SK-N-SH treated with all-trans-retinoic acid at 6 μM for 48 hours (cell line): ENCODE measurements around the gene NAT14.

Experiments
- ATAC-seq: fragments of 200-7000 bp; cut with Tn5 transposase; 3 replicates; pipeline ENCODE4 v1.9.1; 2020; ENCODE audit warnings: mild to moderate bottlenecking, moderate library complexity
- ARNTL ChIP-seq: fragments of 450-650 bp; formaldehyde crosslinking; IDR thresholded peaks from 2 replicates; pipeline ENCODE4 v1.5.0; 2020; ENCODE audit warnings: low read depth, mild to moderate bottlenecking, moderate library complexity, borderline replicate concordance
- BACH2 ChIP-seq: fragments of 250-450 bp; sonication (Bioruptor Pico); IDR thresholded peaks from 2 replicates; pipeline ENCODE4 v1.9.0; 2021; ENCODE audit warnings: mild to moderate bottlenecking, borderline replicate concordance
- CSDC2 ChIP-seq: fragments of 250-450 bp; sonication (Bioruptor Pico); IDR thresholded peaks from 2 replicates; pipeline ENCODE4 v1.5.0; 2020; ENCODE audit warnings: mild to moderate bottlenecking, moderate library complexity
- ESRRG ChIP-seq: fragments of 250-450 bp; sonication (Bioruptor Pico); IDR thresholded peaks from 2 replicates; pipeline ENCODE4 v1.6.1; 2021; ENCODE audit warnings: mild to moderate bottlenecking
- GLIS3 ChIP-seq: fragments of 250-450 bp; sonication (Bioruptor Pico); IDR thresholded peaks from 2 replicates; pipeline ENCODE4 v1.5.0; 2020; ENCODE audit warnings: mild to moderate bottlenecking, moderate library complexity
- ISL1 ChIP-seq: fragments of 250-450 bp; sonication (Bioruptor Pico); IDR thresholded peaks from 2 replicates; pipeline ENCODE4 v2.1.2; 2022; ENCODE audit warnings: mild to moderate bottlenecking, moderate library complexity
- OSR1 ChIP-seq: fragments of 250-450 bp; sonication (Bioruptor Pico); IDR thresholded peaks from 2 replicates; pipeline ENCODE4 v1.8.0; 2022; ENCODE audit warnings: moderate library complexity, mild to moderate bottlenecking, inconsistent platforms
- PPARA ChIP-seq: fragments of 250-450 bp; sonication (Bioruptor Pico); IDR thresholded peaks from 2 replicates; pipeline ENCODE4 v1.5.0; 2020; ENCODE audit warnings: mild to moderate bottlenecking, borderline replicate concordance
- RARB ChIP-seq: fragments of 250-450 bp; sonication (Bioruptor Pico); IDR thresholded peaks from 2 replicates; pipeline ENCODE4 v1.8.0; 2021; ENCODE audit warnings: mild to moderate bottlenecking, moderate library complexity
- SNAI2 ChIP-seq: fragments of 250-450 bp; sonication (Bioruptor Pico); IDR thresholded peaks from 2 replicates; pipeline ENCODE4 v1.5.0; 2020; ENCODE audit warnings: mild to moderate bottlenecking, moderate library complexity
- TCF4 ChIP-seq: fragments of 250-450 bp; sonication (Bioruptor Pico); IDR thresholded peaks from 2 replicates; pipeline ENCODE4 v1.8.0; 2021; ENCODE audit warnings: mild to moderate bottlenecking, moderate library complexity, borderline replicate concordance
- TOX ChIP-seq: fragments of 250-450 bp; sonication (Bioruptor Pico); IDR thresholded peaks from 2 replicates; pipeline ENCODE4 v1.8.0; 2021; ENCODE audit warnings: mild to moderate bottlenecking, moderate library complexity, borderline replicate concordance
- ZC3H10 ChIP-seq: fragments of 250-450 bp; sonication (Bioruptor Pico); IDR thresholded peaks from 2 replicates; pipeline ENCODE4 v1.5.1; 2021; ENCODE audit warnings: mild to moderate bottlenecking, moderate library complexity
- ZFP3 ChIP-seq: fragments of 250-450 bp; sonication (Bioruptor Pico); IDR thresholded peaks from 2 replicates; pipeline ENCODE4 v1.5.0; 2020; ENCODE audit warnings: mild to moderate bottlenecking, moderate library complexity
- ZNF565 ChIP-seq: fragments of 450-650 bp; formaldehyde crosslinking; conservative IDR thresholded peaks from 2 replicates; pipeline ENCODE4 v1.5.0; 2020; ENCODE audit warnings: low read depth, mild to moderate bottlenecking, moderate library complexity
- ZNF70 ChIP-seq: fragments of 450-650 bp; formaldehyde crosslinking; IDR thresholded peaks from 2 replicates; pipeline ENCODE4 v1.5.0; 2020; ENCODE audit warnings: mild to moderate bottlenecking, moderate library complexity
- ZNF8 ChIP-seq: fragments of 450-650 bp; formaldehyde crosslinking; IDR thresholded peaks from 2 replicates; pipeline ENCODE4 v1.5.0; 2020; ENCODE audit warnings: mild to moderate bottlenecking, moderate library complexity
- TF ChIP-seq, protein P1 (sequence below): fragments of 250-450 bp; sonication (Bioruptor Pico); IDR thresholded peaks from 2 replicates; pipeline ENCODE4 v1.5.1; 2020; ENCODE audit warnings: low read depth, mild to moderate bottlenecking, moderate library complexity
- TF ChIP-seq, protein P2 (sequence below): fragments of 250-450 bp; sonication (Bioruptor Pico); IDR thresholded peaks from 2 replicates; pipeline ENCODE4 v1.8.0; 2021; ENCODE audit warnings: low read depth, mild to moderate bottlenecking, moderate library complexity, borderline replicate concordance
- TF ChIP-seq, protein P3 (sequence below): fragments of 250-450 bp; sonication (Bioruptor Pico); IDR thresholded peaks from 2 replicates; pipeline ENCODE4 v1.8.0; 2020; ENCODE audit warnings: mild to moderate bottlenecking, moderate library complexity, borderline replicate concordance
- TF ChIP-seq, protein P4 (sequence below): fragments of 250-450 bp; sonication (Bioruptor Pico); IDR thresholded peaks from 2 replicates; pipeline ENCODE4 v1.5.0; 2020; ENCODE audit warnings: mild to moderate bottlenecking, moderate library complexity

The NAT14 gene

DNA sequence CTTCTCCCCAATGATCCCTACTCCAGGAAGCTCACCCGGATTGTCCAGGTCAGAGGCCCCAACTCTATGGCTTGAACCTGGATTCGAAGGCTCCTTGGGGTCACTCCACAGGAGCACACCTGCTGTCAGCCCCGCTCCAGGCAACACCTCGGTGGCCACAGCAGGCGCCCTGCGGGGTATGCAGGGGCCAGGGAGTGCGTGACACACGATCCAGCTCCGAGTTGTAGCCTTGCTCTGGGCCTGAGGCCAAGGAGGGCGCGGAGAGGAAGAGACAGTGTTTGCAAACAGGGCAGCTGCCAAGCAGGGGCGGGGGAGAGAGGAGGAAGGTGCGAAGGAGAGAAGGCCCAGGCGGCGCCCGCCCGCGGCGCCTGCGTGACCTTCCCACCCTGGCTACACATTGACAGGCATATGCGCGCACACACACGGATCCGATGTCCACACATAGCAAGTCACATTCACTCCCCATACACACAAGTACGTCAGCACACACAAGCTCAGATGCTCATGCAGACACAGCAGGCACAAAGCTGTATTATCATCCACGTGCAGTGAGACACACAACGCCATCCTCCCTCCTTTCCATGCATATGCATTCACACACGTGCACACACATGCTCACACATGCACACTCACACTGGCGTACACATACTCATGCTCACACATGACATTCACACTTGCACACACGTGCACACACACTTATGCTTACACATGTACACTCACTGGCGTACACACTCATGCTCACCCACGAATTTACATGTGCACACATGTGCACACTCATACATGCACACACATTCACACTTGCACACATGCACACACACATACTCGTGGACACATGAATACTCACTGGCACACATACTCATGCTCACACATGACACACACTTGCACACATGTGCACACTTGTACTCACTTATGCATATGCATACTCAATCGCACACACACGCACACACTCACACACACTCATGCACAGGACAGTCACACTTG lies 41.5 kb downstream of the NAT14 start:
- peak; percentile 63 for ATAC-seq
- TF ChIP-seq RARB (CRISPR knock-in tag) (no peak), CSDC2 (CRISPR knock-in tag) (no peak), SNAI2 (CRISPR knock-in tag) (no peak), ZNF70 (CRISPR knock-in tag) (no peak), ESRRG (no peak)
- TF ChIP-seq, all 23 proteins: peak for 0

DNA sequence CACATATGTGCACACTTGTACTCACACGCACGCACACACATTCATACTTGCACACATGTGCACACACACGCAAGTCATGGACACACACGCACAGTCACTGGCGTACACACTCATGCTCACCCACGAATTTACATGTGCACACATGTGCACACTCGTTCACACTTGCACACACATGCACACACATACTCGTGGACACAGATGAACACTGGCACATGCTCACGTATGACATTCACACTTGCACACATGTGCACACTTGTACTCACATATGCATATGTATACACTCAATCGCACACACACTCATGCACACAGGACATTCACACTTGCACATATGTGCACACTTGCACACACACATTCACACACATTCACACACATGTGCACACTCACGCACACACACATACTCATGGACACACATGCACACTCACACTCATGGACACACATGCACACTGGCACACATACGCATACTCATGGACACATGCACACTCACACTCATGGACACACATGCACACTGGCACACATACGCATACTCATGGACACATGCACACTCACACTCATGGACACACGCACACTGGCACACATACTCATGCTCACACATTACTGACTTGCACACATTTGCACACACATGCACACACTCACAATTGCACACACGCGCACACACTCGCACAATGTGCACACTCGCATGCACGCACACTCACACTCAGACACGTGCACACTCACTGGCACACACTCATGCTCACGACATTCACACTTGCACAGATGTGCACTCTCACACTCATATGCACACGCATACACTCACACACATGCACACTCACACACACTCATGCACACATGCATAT lies 42.4 kb downstream of the NAT14 start:
- TF ChIP-seq ZNF8 (no peak), OSR1 (CRISPR knock-in tag) (no peak), BACH2 (CRISPR knock-in tag) (no peak), ZC3H10 (CRISPR knock-in tag) (no peak), GLIS3 (CRISPR knock-in tag) (no peak), ZNF565 (CRISPR knock-in tag) (no peak), ZFP3 (CRISPR knock-in tag) (no peak), TOX (CRISPR knock-in tag) (no peak), ARNTL (CRISPR knock-in tag) (no peak), ZNF70 (CRISPR knock-in tag) (no peak), SNAI2 (CRISPR knock-in tag) (no peak), RARB (CRISPR knock-in tag) (no peak), TCF4 (CRISPR knock-in tag) (no peak), PPARA (no peak), ISL1 (CRISPR knock-in tag) (no peak), ESRRG (no peak)
- TF ChIP-seq, protein P1, sequence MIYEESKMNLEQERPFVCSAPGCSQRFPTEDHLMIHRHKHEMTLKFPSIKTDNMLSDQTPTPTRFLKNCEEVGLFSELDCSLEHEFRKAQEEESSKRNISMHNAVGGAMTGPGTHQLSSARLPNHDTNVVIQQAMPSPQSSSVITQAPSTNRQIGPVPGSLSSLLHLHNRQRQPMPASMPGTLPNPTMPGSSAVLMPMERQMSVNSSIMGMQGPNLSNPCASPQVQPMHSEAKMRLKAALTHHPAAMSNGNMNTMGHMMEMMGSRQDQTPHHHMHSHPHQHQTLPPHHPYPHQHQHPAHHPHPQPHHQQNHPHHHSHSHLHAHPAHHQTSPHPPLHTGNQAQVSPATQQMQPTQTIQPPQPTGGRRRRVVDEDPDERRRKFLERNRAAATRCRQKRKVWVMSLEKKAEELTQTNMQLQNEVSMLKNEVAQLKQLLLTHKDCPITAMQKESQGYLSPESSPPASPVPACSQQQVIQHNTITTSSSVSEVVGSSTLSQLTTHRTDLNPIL (CRISPR knock-in tag), result no peak
- TF ChIP-seq, protein P2, sequence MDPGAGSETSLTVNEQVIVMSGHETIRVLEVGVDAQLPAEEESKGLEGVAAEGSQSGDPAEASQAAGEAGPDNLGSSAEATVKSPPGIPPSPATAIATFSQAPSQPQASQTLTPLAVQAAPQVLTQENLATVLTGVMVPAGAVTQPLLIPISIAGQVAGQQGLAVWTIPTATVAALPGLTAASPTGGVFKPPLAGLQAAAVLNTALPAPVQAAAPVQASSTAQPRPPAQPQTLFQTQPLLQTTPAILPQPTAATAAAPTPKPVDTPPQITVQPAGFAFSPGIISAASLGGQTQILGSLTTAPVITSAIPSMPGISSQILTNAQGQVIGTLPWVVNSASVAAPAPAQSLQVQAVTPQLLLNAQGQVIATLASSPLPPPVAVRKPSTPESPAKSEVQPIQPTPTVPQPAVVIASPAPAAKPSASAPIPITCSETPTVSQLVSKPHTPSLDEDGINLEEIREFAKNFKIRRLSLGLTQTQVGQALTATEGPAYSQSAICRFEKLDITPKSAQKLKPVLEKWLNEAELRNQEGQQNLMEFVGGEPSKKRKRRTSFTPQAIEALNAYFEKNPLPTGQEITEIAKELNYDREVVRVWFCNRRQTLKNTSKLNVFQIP (CRISPR knock-in tag), result no peak
- TF ChIP-seq, protein P3, sequence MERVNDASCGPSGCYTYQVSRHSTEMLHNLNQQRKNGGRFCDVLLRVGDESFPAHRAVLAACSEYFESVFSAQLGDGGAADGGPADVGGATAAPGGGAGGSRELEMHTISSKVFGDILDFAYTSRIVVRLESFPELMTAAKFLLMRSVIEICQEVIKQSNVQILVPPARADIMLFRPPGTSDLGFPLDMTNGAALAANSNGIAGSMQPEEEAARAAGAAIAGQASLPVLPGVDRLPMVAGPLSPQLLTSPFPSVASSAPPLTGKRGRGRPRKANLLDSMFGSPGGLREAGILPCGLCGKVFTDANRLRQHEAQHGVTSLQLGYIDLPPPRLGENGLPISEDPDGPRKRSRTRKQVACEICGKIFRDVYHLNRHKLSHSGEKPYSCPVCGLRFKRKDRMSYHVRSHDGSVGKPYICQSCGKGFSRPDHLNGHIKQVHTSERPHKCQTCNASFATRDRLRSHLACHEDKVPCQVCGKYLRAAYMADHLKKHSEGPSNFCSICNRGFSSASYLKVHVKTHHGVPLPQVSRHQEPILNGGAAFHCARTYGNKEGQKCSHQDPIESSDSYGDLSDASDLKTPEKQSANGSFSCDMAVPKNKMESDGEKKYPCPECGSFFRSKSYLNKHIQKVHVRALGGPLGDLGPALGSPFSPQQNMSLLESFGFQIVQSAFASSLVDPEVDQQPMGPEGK (CRISPR knock-in tag), result no peak
- TF ChIP-seq, all 23 proteins: peak for 0
- no peak for ATAC-seq

DNA sequence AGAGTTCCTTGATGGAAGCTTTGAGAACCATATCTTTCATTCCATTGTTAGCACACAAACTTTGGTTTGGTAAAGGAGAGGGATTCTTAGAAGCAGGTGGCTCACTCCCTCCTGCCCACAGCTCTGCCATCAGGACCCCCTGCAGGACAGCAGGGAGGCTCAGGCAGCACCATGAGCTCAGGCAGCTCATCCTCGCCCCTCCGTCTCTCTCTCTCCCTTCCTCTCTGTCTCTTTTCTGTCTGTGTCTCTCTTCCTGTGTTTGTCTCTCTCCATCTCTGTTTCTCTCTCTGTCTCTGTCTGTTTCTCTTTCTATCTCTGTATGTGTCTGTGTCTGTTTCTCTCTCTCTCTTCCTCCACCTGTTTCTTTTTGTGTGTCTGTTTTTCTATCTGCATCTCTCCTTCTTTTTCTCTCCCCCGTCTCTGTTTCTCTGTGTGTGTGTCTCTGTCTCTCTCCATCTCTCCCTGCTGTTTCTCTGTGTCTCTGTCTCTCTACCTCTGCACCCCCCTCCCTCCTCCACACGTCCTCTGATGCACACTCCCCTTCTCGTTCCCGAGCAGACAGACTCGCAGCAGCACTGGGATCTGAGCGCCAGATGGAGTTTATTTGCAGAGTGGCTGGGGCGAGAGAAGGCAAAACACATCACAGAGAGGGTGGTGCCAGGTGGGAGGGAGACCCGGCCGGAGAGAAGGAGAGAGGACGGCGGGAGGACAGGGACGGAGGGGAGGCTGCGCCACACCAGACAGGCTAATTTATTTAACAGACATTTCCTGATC lies 43.2 kb downstream of the NAT14 start:
- TF ChIP-seq ZFP3 (CRISPR knock-in tag), result no peak
- TF ChIP-seq TCF4 (CRISPR knock-in tag), result peak; percentile 25; the same call in 1 of the 2 replicates
- peak; percentile 81 for ATAC-seq

DNA sequence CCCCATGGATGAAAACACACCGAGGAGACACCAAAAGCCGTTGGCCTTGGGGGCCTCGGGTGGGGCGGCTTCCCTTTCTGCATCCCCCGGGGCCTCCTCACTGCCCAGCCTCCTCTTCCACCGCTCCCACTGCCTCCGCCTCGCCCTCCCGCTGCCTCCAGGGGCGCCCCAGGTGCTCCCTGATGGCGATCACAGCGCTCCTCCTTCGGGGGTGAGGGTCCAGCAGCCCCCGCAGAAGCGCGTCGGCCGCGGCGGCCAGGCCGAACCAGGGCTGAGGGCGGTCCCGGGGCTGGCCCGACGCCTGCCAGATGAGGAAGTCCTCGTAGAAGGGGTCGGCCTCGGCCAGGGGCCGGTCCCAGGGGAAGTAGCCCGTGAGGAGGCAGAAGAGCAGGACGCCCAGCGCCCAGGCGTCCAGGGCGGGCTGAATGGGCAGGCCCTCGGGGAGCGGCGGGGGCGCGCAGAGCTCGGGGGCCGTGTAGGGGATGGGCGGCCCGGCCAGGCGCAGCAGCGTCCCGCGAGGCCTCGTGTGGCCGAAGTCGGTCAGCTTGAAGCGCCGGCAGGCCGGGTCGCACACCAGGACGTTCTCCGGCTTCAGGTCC lies 44.7 kb downstream of the NAT14 start:
- TF ChIP-seq, protein P4, sequence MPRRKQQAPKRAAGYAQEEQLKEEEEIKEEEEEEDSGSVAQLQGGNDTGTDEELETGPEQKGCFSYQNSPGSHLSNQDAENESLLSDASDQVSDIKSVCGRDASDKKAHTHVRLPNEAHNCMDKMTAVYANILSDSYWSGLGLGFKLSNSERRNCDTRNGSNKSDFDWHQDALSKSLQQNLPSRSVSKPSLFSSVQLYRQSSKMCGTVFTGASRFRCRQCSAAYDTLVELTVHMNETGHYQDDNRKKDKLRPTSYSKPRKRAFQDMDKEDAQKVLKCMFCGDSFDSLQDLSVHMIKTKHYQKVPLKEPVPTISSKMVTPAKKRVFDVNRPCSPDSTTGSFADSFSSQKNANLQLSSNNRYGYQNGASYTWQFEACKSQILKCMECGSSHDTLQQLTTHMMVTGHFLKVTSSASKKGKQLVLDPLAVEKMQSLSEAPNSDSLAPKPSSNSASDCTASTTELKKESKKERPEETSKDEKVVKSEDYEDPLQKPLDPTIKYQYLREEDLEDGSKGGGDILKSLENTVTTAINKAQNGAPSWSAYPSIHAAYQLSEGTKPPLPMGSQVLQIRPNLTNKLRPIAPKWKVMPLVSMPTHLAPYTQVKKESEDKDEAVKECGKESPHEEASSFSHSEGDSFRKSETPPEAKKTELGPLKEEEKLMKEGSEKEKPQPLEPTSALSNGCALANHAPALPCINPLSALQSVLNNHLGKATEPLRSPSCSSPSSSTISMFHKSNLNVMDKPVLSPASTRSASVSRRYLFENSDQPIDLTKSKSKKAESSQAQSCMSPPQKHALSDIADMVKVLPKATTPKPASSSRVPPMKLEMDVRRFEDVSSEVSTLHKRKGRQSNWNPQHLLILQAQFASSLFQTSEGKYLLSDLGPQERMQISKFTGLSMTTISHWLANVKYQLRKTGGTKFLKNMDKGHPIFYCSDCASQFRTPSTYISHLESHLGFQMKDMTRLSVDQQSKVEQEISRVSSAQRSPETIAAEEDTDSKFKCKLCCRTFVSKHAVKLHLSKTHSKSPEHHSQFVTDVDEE (CRISPR knock-in tag), result no peak
- TF ChIP-seq, all 23 proteins: peak for 0
- no peak for ATAC-seq
